GM12878 (cell line): ENCODE measurements around the gene TGFB2. TPM values are rescaled to one million over a fixed set of nuclear protein-coding genes. Genes with fewer than 3 reads are reported as not detected.

Experiments
- CBFB ChIP-seq: IDR thresholded peaks from 2 replicates; pipeline ENCODE4 v1.6.1; 2016; ENCODE audit warnings: antibody characterized with exemption, low read depth
- HDAC2 ChIP-seq: fragments of 200-600 bp; sonication (generic); IDR thresholded peaks from 2 replicates; pipeline ENCODE4 v1.6.1; 2017
- KLF5 ChIP-seq: fragments of 450-650 bp; IDR thresholded peaks from 2 replicates; pipeline ENCODE4 v1.6.1; 2014; ENCODE audit warnings: mild to moderate bottlenecking; ENCODE audit not compliant: partially characterized antibody
- SMAD1 ChIP-seq: fragments of 450-650 bp; IDR thresholded peaks from 2 replicates; pipeline ENCODE4 v1.6.1; 2018; ENCODE audit warnings: mild to moderate bottlenecking, low read depth; ENCODE audit not compliant: partially characterized antibody
- ZNF622 ChIP-seq: fragments of 450-650 bp; IDR thresholded peaks from 2 replicates; pipeline ENCODE4 v1.6.1; 2017; ENCODE audit warnings: mild to moderate bottlenecking, inconsistent platforms
- polyA plus RNA-seq, 11 experiments: library from polyadenylated mRNA; depleted of rRNA in 4 of 11; unstranded in 6 of 11; stranded (reverse) in 5 of 11; fragments of >200 nt; fragmentation: Nextera tagmentation in 4 of 11; fragmentation: Illumina TruSeq in 1 of 11; extraction: Ambion mirVana in 4 of 11; extraction: Trizol in 1 of 11; gene quantifications; 1 replicate in 1 of 11; 2 replicates in 10 of 11; pipeline versions ENCODE4 v1.2.1 to v1.2.3, GENCODE V29; 2011 to 2016; ENCODE audit warnings: inconsistent platforms in 2 of 11, missing spikeins in 2 of 11, low read depth in 1 of 11
- small RNA-seq: library from RNA; depleted of rRNA; stranded (forward); fragments of <200 nt; gene quantifications from one replicate; pipeline ENCODE3, GENCODE V24; 2014
- total RNA-seq, 4 experiments: library from RNA; depleted of rRNA in 3 of 4; stranded (reverse); fragments of >200 nt in 3 of 4; fragmentation: Illumina TruSeq in 1 of 4; extraction: Trizol in 1 of 4; gene quantifications; 2 replicates each; pipeline versions ENCODE4 v1.2.1 to v1.2.3, GENCODE V29; 2013 to 2021
- TF ChIP-seq, protein P1 (sequence below): IDR thresholded peaks from 2 replicates; pipeline ENCODE4 v1.6.1; 2011; ENCODE audit warnings: borderline replicate concordance, low read depth, mild to moderate bottlenecking, moderate library complexity, low read length; ENCODE audit not compliant: insufficient read depth, poor library complexity, severe bottlenecking
- TF ChIP-seq, protein P2 (sequence below): fragments of 450-650 bp; IDR thresholded peaks from 2 replicates; pipeline ENCODE4 v1.6.1; 2018; ENCODE audit warnings: mild to moderate bottlenecking, low read depth, moderate library complexity; ENCODE audit not compliant: partially characterized antibody

The TGFB2 gene
- total and polyA plus RNA-seq, 10 of the 15 experiments (the other 5 are each of a cell fraction or from before 2014, with no cell fraction given) = 0.03 to 0.11 (median 0.04) TPM; not detected in 6

DNA sequence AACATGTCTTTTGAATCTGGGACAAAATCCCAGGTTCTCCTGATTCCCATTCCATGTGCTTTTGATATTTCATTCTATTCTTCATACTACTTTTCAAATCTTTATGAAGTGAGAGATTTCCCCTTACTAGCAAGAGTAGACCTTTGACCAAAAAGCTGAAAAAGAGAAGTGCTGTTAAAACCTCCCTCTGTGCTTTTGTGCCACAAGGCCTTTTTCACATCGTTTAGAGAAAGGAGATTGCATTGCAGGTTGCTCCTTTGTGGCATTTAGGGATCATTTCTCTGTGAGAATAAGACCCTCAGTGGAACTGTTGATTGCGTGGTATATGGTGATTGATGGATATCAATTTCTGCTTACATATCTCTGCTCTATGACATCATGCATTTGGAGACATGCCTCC, 148.8 kb downstream of the TGFB2 start (continued):
- no peak for TF ChIP-seq HDAC2
- no peak for TF ChIP-seq KLF5
- no peak for TF ChIP-seq ZNF622
- TF ChIP-seq SMAD1 = no peak
- TF ChIP-seq, protein P1, sequence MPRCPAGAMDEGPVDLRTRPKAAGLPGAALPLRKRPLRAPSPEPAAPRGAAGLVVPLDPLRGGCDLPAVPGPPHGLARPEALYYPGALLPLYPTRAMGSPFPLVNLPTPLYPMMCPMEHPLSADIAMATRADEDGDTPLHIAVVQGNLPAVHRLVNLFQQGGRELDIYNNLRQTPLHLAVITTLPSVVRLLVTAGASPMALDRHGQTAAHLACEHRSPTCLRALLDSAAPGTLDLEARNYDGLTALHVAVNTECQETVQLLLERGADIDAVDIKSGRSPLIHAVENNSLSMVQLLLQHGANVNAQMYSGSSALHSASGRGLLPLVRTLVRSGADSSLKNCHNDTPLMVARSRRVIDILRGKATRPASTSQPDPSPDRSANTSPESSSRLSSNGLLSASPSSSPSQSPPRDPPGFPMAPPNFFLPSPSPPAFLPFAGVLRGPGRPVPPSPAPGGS = no peak
- TF ChIP-seq, protein P2, sequence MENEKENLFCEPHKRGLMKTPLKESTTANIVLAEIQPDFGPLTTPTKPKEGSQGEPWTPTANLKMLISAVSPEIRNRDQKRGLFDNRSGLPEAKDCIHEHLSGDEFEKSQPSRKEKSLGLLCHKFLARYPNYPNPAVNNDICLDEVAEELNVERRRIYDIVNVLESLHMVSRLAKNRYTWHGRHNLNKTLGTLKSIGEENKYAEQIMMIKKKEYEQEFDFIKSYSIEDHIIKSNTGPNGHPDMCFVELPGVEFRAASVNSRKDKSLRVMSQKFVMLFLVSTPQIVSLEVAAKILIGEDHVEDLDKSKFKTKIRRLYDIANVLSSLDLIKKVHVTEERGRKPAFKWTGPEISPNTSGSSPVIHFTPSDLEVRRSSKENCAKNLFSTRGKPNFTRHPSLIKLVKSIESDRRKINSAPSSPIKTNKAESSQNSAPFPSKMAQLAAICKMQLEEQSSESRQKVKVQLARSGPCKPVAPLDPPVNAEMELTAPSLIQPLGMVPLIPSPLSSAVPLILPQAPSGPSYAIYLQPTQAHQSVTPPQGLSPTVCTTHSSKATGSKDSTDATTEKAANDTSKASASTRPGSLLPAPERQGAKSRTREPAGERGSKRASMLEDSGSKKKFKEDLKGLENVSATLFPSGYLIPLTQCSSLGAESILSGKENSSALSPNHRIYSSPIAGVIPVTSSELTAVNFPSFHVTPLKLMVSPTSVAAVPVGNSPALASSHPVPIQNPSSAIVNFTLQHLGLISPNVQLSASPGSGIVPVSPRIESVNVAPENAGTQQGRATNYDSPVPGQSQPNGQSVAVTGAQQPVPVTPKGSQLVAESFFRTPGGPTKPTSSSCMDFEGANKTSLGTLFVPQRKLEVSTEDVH = no peak
- TF ChIP-seq CBFB = no peak

Small RNAs within 50 kb of the gene (small RNA-seq; reads per million reads assigned to genes)
- not detected for gene AC096638.1

Other genes starting within 250 kb of the TGFB2 start
- 6.4 and 8.6 TPM in 2 replicates for gene RRP15, start 60.0 kb upstream of the TGFB2 start, total RNA-seq (2014; rRNA removed)
- gene RRP15, start 60.0 kb upstream of the TGFB2 start, total RNA-seq (2014; rRNA removed; fragmentation: Illumina TruSeq; extraction: Trizol) = 17.1 and 18.4 TPM in 2 replicates
- gene RRP15, start 60.0 kb upstream of the TGFB2 start, total RNA-seq (2021) = 21.0 and 21.2 TPM in 2 replicates
- gene RRP15, start 60.0 kb upstream of the TGFB2 start, polyA plus RNA-seq (2011; rRNA removed) = 9.8 and 11.3 TPM in 2 replicates
- gene RRP15, start 60.0 kb upstream of the TGFB2 start, polyA plus RNA-seq (2014; fragmentation: Illumina TruSeq; extraction: Trizol) = 13.0 and 20.2 TPM in 2 replicates
- gene RRP15, start 60.0 kb upstream of the TGFB2 start, polyA plus RNA-seq (2014; fragmentation: Nextera tagmentation; extraction: Ambion mirVana) = 10 to 100 TPM; 29.4 to 34.3 TPM
- 4.3 and 5.6 TPM in 2 replicates for gene RRP15, start 60.0 kb upstream of the TGFB2 start, polyA plus RNA-seq (2014; rRNA removed)
- 10 to 100 TPM; 37.6 to 37.8 TPM for gene RRP15, start 60.0 kb upstream of the TGFB2 start, polyA plus RNA-seq (2016; fragmentation: Nextera tagmentation; extraction: Ambion mirVana)